Naive B cell (primary cell): ENCODE data around the gene CYB5B. TPM values are rescaled to one million over a fixed set of nuclear protein-coding genes. Genes with fewer than 3 reads are reported as not detected.

Experiments used
- ATAC-seq, 2 donors: fragments of 150-1000 bp; cut with Tn5 transposase; 2 replicates each; pipeline ENCODE4 v1.10.0; 2021; ENCODE audit warnings: low read depth in 2 of 2, mild to moderate bottlenecking in 2 of 2, moderate library complexity in 2 of 2
- DNase-seq: peaks from one replicate; pipeline ENCODE4 v3.0.0; 2022
- H3K27ac Mint-ChIP-seq, 6 donors: one replicate each; pipeline ENCODE4 v1.8.0; 2020 to 2022; ENCODE audit warnings: mild to moderate bottlenecking in 6 of 6, mixed read lengths in 6 of 6, moderate library complexity in 5 of 6, inconsistent platforms in 2 of 6
- H3K27me3 Mint-ChIP-seq, 3 donors: one replicate each; pipeline ENCODE4 v1.8.0; 2021 to 2022; ENCODE audit warnings: mixed read lengths in 3 of 3, mild to moderate bottlenecking in 1 of 3
- H3K36me3 Mint-ChIP-seq, 2 donors: one replicate each; pipeline ENCODE4 v1.8.0; 2020 to 2022; ENCODE audit warnings: mixed read lengths in 2 of 2, inconsistent platforms in 1 of 2, mild to moderate bottlenecking in 1 of 2
- H3K4me1 Mint-ChIP-seq, 3 donors: one replicate each; pipeline ENCODE4 v1.8.0; 2020 to 2022; ENCODE audit warnings: mixed read lengths in 3 of 3, inconsistent platforms in 1 of 3, mild to moderate bottlenecking in 1 of 3, moderate library complexity in 1 of 3
- H3K4me3 Mint-ChIP-seq, 8 donors: one replicate each; pipeline ENCODE4 v1.8.0; 2020 to 2022; ENCODE audit warnings: mild to moderate bottlenecking in 8 of 8, mixed read lengths in 8 of 8, moderate library complexity in 8 of 8, inconsistent platforms in 2 of 8
- H3K9me3 Mint-ChIP-seq, 7 donors: one replicate each; pipeline ENCODE4 v1.8.0; 2020 to 2022; ENCODE audit warnings: mixed read lengths in 7 of 7, mild to moderate bottlenecking in 5 of 7, inconsistent platforms in 2 of 7, moderate library complexity in 1 of 7
- polyA plus RNA-seq, 6 donors: library from polyadenylated mRNA; unstranded; fragments of 300-500 nt; fragmentation: Illumina TruSeq; gene quantifications; one replicate each; pipeline ENCODE4 v1.2.3, GENCODE V29; 2021; ENCODE audit warnings: low read depth in 6 of 6

Gene CYB5B
- polyA plus RNA-seq, 6 donors from 2014 or later: 68.3 to 107 (median 103) TPM

DNA sequence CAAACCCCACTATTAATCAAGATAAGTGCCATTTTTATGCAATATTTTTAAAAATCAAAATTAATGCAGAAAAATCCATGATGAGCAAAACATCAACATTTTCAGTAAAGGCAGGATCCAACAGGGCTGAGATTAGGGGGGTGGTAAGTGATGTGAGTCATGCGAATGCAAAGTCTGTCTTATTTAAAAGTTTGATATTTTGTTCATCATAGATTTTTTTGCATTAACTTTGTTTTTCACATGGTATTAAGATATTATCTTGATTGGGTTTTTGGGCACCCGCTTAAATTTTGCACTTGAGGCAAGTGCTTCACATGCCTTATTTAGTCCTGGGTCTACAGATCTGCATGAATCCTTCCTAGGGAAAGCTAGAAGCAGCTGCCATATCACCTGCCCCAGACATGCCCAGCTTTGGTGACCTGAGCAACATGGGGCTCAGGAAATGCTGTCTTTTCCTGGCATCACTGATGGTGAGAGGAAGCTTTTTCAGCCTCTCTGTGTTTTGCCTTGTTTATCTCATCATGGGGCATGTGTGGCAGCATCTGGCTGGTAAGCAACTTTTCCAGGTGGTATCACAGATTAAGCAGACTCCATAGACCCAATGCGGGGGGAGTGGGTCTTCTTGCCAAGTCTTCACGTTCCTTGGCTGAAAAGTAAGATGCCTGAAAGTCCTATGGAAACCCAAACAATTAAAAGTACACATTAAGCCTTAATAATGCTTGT is 83.8 kb downstream of the CYB5B start:
- H3K27me3 Mint-ChIP-seq: no peaks in the 10 kb centered on the region
- H3K9me3 Mint-ChIP-seq: no peaks in the 10 kb centered on the region

DNA sequence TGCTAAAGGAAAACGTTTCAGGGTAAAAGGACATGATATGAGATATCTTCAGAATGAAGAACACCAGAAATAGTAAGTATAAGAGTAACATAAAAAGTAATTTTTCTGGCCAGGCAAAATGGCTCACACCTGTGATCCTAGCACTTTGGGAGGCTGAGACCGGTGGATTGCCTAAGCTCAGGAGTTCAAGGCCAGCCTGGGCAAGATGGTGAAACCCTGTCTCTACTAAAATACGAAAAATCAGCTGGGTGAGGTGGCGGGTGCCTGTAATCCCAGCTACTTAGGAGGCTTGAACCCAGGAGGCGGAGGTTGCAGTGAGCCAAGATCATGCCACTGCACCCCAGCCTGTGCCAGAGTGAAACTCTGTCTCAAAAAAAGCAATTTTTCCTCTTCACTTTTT is 84.7 kb downstream of the CYB5B start:
- H3K36me3 Mint-ChIP-seq: no peaks in the 10 kb centered on the region

More for the DNA sequence above, 83.8 kb downstream of the CYB5B start:
- DNase-seq (no peak), ATAC-seq (no peak)
- H3K36me3 Mint-ChIP-seq: no peaks in the 10 kb centered on the region
- H3K27ac Mint-ChIP-seq: no peak overlapping the region
- no peak overlapping the region for H3K4me3 Mint-ChIP-seq
- H3K4me1 Mint-ChIP-seq: peaks cover 0 to 3% (median 0%) of the 10 kb centered on the region in 3 donors

DNA sequence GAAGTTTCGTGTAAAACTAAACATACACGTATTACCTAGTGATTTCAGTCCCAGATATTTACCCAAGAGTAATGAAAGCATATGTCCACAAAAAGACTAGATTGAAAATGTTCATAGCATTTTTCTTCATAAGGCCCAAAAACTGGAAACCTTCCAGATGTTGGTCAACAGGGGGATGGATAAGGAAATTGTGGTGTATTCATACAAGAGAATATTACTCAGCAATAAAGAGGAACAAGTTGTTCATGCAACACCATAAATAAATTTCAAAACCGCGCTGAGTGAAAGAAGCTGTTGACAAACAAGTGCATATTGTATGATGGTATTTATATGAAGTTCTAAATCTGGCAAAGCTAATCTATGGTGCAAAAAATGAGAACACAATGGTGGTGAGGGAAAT is 87.2 kb downstream of the CYB5B start:
- Mint-ChIP-seq H3K4me1 (peaks cover 6 to 7% (median 6%) of the 10 kb centered on the region in 3 donors), H3K27me3 (no peaks in the 10 kb centered on the region), H3K36me3 (no peaks in the 10 kb centered on the region), H3K9me3 (no peaks in the 10 kb centered on the region), H3K4me3 (no peak overlapping the region), H3K27ac (no peak overlapping the region)
- DNase-seq (no peak), ATAC-seq (no peak)

More for the DNA sequence above, 84.7 kb downstream of the CYB5B start:
- no peaks in the 10 kb centered on the region for H3K9me3 Mint-ChIP-seq
- no peak overlapping the region for H3K27ac Mint-ChIP-seq
- ATAC-seq: no peak
- peaks cover 0 to 1% (median 0%) of the 10 kb centered on the region in 3 donors for H3K4me1 Mint-ChIP-seq
- no peak for DNase-seq
- H3K27me3 Mint-ChIP-seq: no peaks in the 10 kb centered on the region
- H3K4me3 Mint-ChIP-seq: peak overlapping the region in 1 of 8 donors; percentile 22

DNA sequence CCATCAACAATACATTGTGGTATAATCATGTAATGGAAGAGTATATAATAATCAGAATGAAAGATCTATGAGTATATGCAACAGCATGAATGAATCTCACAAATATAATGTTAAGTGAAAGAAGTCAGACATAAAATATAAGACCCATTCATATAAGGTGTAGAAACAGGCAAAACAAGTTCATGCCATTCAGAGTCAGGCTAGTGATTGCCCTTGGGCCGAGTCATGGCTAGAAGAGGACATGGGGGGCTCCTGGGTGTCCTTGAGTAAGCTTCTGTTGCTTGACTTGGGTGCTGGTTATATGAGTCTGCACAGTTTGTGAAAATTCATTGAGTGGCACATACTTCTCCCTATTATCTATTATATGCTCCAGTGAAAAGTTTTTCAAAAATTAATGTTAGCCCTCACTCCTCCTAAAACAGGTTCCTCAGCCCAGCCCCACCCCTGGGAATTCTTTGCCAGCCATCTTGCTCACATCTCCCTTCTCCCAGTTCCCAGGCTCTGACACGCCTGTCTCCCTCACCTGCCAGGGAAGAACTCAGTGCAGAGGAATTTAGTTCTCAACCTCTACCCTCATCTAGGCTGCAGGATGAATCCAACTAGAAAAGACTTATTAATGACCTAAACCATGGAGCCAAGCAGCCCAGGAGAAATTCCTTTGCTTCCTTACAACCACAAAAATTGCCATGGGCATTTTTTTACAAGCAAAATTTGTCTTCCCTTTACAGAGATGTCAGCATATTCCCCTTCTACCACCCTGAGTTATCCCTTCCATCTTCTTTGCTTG is 89.0 kb downstream of the CYB5B start:
- Mint-ChIP-seq H3K4me1 (peaks cover 6 to 7% (median 6%) of the 10 kb centered on the region in 3 donors), H3K27me3 (no peaks in the 10 kb centered on the region), H3K9me3 (no peaks in the 10 kb centered on the region), H3K4me3 (peak overlapping the region in 1 of 8 donors; percentile 5), H3K36me3 (no peaks in the 10 kb centered on the region), H3K27ac (peak overlapping the region in 1 of 6 donors; percentile 2)
- DNase-seq (no peak), ATAC-seq (no peak)

DNA sequence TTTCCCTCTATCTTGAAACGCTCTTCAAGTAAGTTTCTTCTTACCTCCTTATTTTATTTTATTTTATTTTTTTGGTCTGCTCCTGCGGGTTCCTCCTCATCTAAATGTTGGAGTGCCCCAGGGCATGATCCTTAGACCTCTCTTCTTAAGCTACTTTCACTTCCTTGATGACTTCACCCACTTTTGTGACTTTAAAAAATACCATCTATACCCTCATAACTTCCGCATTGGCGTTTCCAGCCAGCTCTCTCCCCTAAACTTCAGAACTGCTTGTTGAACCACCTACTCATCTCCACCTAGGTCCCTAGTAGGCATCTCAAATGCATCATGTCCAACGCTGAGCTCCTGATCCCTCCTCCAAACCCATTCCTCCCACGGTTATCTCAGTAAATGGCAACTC is 89.9 kb downstream of the CYB5B start:
- Mint-ChIP-seq H3K27ac (peak overlapping the region in 3 of 6 donors; percentile 3 to 78 (median 25)), H3K9me3 (peaks cover 0 to 3% (median 0%) of the 10 kb centered on the region in 7 donors), H3K27me3 (no peaks in the 10 kb centered on the region), H3K36me3 (no peaks in the 10 kb centered on the region), H3K4me1 (peaks cover 6 to 7% (median 6%) of the 10 kb centered on the region in 3 donors), H3K4me3 (no peak overlapping the region)
- no peak for DNase-seq
- peak; percentile 54 to 62 for ATAC-seq

Other genes starting within 250 kb of the CYB5B start
- gene SNTB2, start 237.5 kb upstream of the CYB5B start, polyA plus RNA-seq: 1 to 10 TPM; 2.4 to 7.1 (median 4.2) TPM
- 10 to 100 TPM; 22.2 to 35.1 (median 27.8) TPM for gene VPS4A, start 113.3 kb upstream of the CYB5B start, polyA plus RNA-seq
- 10 to 100 TPM in 3 of 6 donors, 1 to 10 TPM in 3; 8.7 to 16.0 (median 11.1) TPM for gene PDF, start 94.0 kb upstream of the CYB5B start, polyA plus RNA-seq
- 10 to 100 TPM; 25.4 to 57.1 (median 34.3) TPM for gene COG8, start 85.1 kb upstream of the CYB5B start, polyA plus RNA-seq
- gene NIP7, start 84.8 kb upstream of the CYB5B start, polyA plus RNA-seq: 10 to 100 TPM; 21.0 to 30.4 (median 23.7) TPM
- under 1 TPM in 1 of 6 donors, not detected in 5; 0.44 TPM for gene TMED6, start 72.8 kb upstream of the CYB5B start, polyA plus RNA-seq
- gene TERF2, start 38.6 kb upstream of the CYB5B start, polyA plus RNA-seq: 10 to 100 TPM; 18.5 to 33.6 (median 28.4) TPM
- 10 to 100 TPM in 2 of 6 donors, 1 to 10 TPM in 3, under 1 TPM in 1; 0.54 to 12.4 (median 9.0) TPM for gene NFAT5, start 141.3 kb downstream of the CYB5B start, polyA plus RNA-seq